HepG2 (cell line): ENCODE measurements around the gene ABHD13. TPM values are rescaled to one million over a fixed set of nuclear protein-coding genes. Genes with fewer than 3 reads are reported as not detected.

Source experiments
- BHLHE40 ChIP-seq: IDR thresholded peaks from 2 replicates; pipeline ENCODE4 v1.6.1; 2011; ENCODE audit warnings: low read length, improper control_type of control experiment
- EEA1 ChIP-seq: sonication (generic); formaldehyde crosslinking; IDR thresholded peaks from 2 replicates; pipeline ENCODE4 v1.5.1; 2020; ENCODE audit warnings: mild to moderate bottlenecking, missing genetic modification reagents, borderline replicate concordance
- EP300 ChIP-seq, 3 experiments: sonication (generic) in 1 of 3; formaldehyde crosslinking in 1 of 3; IDR thresholded peaks; 2 replicates each; pipeline versions ENCODE4 v1.5.1 to v1.6.1; 2011 to 2020; ENCODE audit warnings: low read depth in 2 of 3, low read length in 2 of 3, borderline replicate concordance in 1 of 3, improper control_type of control experiment in 1 of 3, mild to moderate bottlenecking in 1 of 3, missing genetic modification reagents in 1 of 3, moderate library complexity in 1 of 3
- ERF ChIP-seq: IDR thresholded peaks from 2 replicates; pipeline ENCODE4 v1.6.1; 2018; ENCODE audit warnings: missing biosample characterization, missing genetic modification reagents
- FOXA3 ChIP-seq: IDR thresholded peaks from 2 replicates; pipeline ENCODE4 v1.6.1; 2016; ENCODE audit warnings: missing genetic modification reagents, missing compliant biosample characterization
- HMGXB3 ChIP-seq: sonication (generic); formaldehyde crosslinking; IDR thresholded peaks from 2 replicates; pipeline ENCODE4 v1.4.0; 2020; ENCODE audit warnings: missing genetic modification reagents, borderline replicate concordance
- KDM1A ChIP-seq: IDR thresholded peaks from 2 replicates; pipeline ENCODE4 v1.6.1; 2016; ENCODE audit warnings: missing compliant biosample characterization
- PCBP1 ChIP-seq: fragments of 200-400 bp; formaldehyde crosslinking; IDR thresholded peaks from 2 replicates; pipeline ENCODE4 v1.6.1; 2017; ENCODE audit warnings: mild to moderate bottlenecking, low read depth, low read length, borderline replicate concordance
- ZFP36L2 ChIP-seq: sonication (generic); formaldehyde crosslinking; IDR thresholded peaks from 2 replicates; pipeline ENCODE4 v1.4.0; 2020; ENCODE audit warnings: missing genetic modification reagents
- ZNF143 ChIP-seq: sonication (generic); formaldehyde crosslinking; IDR thresholded peaks from 2 replicates; pipeline ENCODE4 v1.4.0; 2020; ENCODE audit warnings: missing genetic modification reagents
- ZNF326 ChIP-seq: sonication (generic); formaldehyde crosslinking; IDR thresholded peaks from 2 replicates; pipeline ENCODE4 v1.4.0; 2020; ENCODE audit warnings: missing genetic modification reagents, borderline replicate concordance
- ZNF407 ChIP-seq: sonication (generic); formaldehyde crosslinking; IDR thresholded peaks from one replicate; pipeline ENCODE4 v1.5.1; 2020; ENCODE audit warnings: mild to moderate bottlenecking, missing genetic modification reagents; ENCODE audit errors: not compliant biosample characterization
- polyA plus RNA-seq, 8 experiments: library from polyadenylated mRNA; depleted of rRNA in 3 of 8; stranded (reverse) in 7 of 8; unstranded in 1 of 8; fragments of >200 nt; fragmentation: Illumina TruSeq in 4 of 8; extraction: Trizol in 4 of 8; gene quantifications; 2 replicates each; pipeline versions ENCODE4 v1.2.1 to v1.2.3, GENCODE V29; 2011 to 2016; ENCODE audit warnings: low read depth in 4 of 8, missing spikeins in 1 of 8, mixed read lengths in 1 of 8; ENCODE audit not compliant: insufficient read depth in 1 of 8
- total RNA-seq, 5 experiments: library from RNA; depleted of rRNA; stranded (reverse); fragments of >200 nt; fragmentation: Illumina TruSeq; extraction: Trizol; gene quantifications; 2 replicates each; pipeline ENCODE4 v1.2.3, GENCODE V29; 2016; ENCODE audit warnings: low read depth in 1 of 5
- TF ChIP-seq, protein P1 (sequence below): sonication (generic); formaldehyde crosslinking; IDR thresholded peaks from 2 replicates; pipeline ENCODE4 v1.8.0; 2022; ENCODE audit warnings: low read depth, missing genetic modification reagents

The ABHD13 gene
- total and polyA plus RNA-seq, 2 of the 13 experiments (the other 11 are each of a cell fraction or from before 2014, with no cell fraction given), result 4.3 to 6.2 TPM

DNA sequence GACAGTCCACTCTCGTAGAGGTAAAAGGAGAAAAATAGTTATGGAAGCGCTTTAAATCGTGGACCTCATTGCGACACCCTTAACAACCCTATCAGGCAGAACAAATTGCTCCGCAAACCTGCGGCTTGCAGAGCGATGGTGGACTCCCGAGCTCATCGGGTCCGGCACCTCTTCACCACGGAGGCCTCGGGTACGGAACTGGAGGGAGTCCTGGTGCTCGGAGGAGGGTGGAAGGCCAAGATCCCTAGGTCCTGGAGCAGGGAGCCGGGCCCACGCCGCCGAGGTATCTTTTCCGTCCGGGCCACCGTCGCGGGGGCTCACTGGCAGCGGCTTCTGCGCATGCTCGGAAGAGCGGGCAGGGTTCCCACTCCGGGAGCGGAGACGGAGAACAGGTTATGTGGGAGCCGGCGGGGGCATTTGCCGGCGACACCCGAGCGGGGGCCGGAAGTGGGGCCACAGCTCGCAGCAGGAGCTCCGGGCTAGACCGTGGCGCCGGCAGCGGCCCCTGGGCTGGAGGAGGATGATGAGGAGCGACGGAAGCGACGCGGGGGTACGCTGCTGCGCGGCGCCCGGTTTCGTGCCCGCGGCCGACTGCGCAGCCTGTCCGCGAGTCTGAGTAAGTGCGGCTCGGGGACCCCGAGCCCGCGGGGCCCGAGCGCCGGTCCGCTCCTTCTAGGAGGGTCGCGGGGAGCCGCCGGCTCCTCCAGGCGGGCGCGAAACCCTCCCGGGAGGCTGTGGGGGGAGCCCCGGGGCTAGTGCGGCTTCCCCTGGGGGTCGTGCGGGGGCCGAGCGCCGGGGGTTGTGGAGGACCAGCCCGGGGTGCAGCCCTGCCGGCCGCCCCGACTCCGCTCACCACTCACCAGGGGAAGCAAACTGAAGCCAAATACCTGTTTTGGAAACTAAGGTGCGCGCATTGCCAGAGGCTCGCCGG, at the start of gene ABHD13 (continued):
- TF ChIP-seq FOXA3 (CRISPR knock-in tag) (peak; percentile 66), HMGXB3 (CRISPR knock-in tag) (peak; percentile 90; the same call in 1 of the 2 replicates), ERF (CRISPR knock-in tag) (peak; percentile 77), BHLHE40 (no peak), ZNF326 (CRISPR knock-in tag) (no peak), ZFP36L2 (CRISPR knock-in tag) (no peak), EEA1 (CRISPR knock-in tag) (no peak), ZNF143 (CRISPR knock-in tag) (no peak), PCBP1 (no peak), KDM1A (CRISPR knock-in tag) (peak; percentile 17; the same call in 1 of the 2 replicates), EP300 (IDR thresholded peaks at IDR 0.05; ENCODE audit: low read depth in 2 of 2, low read length in 2 of 2) (no peak), EP300 (CRISPR knock-in tag; IDR thresholded peaks at IDR 0.05; ENCODE audit: borderline replicate concordance) (no peak), ZNF407 (CRISPR knock-in tag) (peak; percentile 36)
- TF ChIP-seq, protein P1, sequence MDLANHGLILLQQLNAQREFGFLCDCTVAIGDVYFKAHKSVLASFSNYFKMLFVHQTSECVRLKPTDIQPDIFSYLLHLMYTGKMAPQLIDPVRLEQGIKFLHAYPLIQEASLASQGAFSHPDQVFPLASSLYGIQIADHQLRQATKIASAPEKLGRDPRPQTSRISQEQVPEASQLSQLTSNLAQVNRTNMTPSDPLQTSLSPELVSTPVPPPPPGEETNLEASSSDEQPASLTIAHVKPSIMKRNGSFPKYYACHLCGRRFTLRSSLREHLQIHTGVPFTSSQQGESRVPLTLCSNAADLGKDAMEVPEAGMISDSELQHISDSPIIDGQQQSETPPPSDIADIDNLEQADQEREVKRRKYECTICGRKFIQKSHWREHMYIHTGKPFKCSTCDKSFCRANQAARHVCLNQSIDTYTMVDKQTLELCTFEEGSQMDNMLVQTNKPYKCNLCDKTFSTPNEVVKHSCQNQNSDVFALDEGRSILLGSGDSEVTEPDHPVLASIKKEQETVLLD (CRISPR knock-in tag), result peak; percentile 61
